B cell (primary cell): ENCODE measurements around the gene SLC29A3. TPM values are rescaled to one million over a fixed set of nuclear protein-coding genes. Genes with fewer than 3 reads are reported as not detected.

Experiments used
- ATAC-seq: fragments of 200-7000 bp; cut with Tn5 transposase; one replicate; pipeline ENCODE4 v1.10.0; 2021; ENCODE audit warnings: low read depth, mild to moderate bottlenecking, moderate number of reproducible peaks, moderate library complexity
- CTCF ChIA-PET: fragments of 350-600 bp; sonication (Branson Sonifier 250); formaldehyde crosslinking; loops from one replicate; lab custom pipeline; 2021; ENCODE audit warnings: antibody characterized with exemption, inconsistent platforms; lab: Charles Lee
- POLR2A ChIA-PET: fragments of 350-600 bp; sonication (Branson Sonifier 250); formaldehyde crosslinking; loops from one replicate; lab custom pipeline; 2021; ENCODE audit warnings: antibody characterized with exemption; lab: Charles Lee
- DNase-seq: peaks from one replicate; pipeline ENCODE4 v3.0.0; 2013
- H2AFZ ChIP-seq: 2 replicates; pipeline ENCODE4 v1.6.1; 2012; ENCODE audit warnings: mild to moderate bottlenecking, low read depth, low read length; ENCODE audit not compliant: insufficient read depth, poor library complexity, severe bottlenecking
- H3K27ac ChIP-seq, 2 donors: 1 replicate in 1 of 2; 2 replicates in 1 of 2; pipeline ENCODE4 v1.5.1; 2012 to 2013; ENCODE audit warnings: low read length in 2 of 2, mild to moderate bottlenecking in 2 of 2, moderate library complexity in 1 of 2
- H3K27me3 ChIP-seq, 4 experiments: fragments of 200-600 bp in 1 of 4; sonication (generic) in 1 of 4; replicated peaks in 1 of 4; 1 replicate in 2 of 4; 2 replicates in 2 of 4; pipeline versions ENCODE4 v1.6.1 to v1.7.0; 2013 to 2016; ENCODE audit warnings: low read length in 3 of 4, mild to moderate bottlenecking in 2 of 4, mixed read lengths in 1 of 4, moderate library complexity in 1 of 4; ENCODE audit not compliant: insufficient read depth in 4 of 4, control insufficient read depth in 3 of 4; ENCODE audit errors: control extremely low read depth in 1 of 4
- H3K36me3 ChIP-seq, 2 experiments: replicated peaks in 1 of 2; 1 replicate in 1 of 2; 2 replicates in 1 of 2; pipeline versions ENCODE4 v1.6.1 to v1.7.1; 2013; ENCODE audit warnings: low read length in 1 of 2; ENCODE audit not compliant: insufficient read depth in 2 of 2, control insufficient read depth in 1 of 2; ENCODE audit errors: control extremely low read depth in 1 of 2, extremely low read depth in 1 of 2
- H3K4me1 ChIP-seq, 2 donors: fragments of 200-600 bp in 1 of 2; sonication (generic) in 1 of 2; 1 replicate in 1 of 2; 2 replicates in 1 of 2; pipeline versions ENCODE4 v1.5.1 to v1.6.1; 2013 to 2017; ENCODE audit warnings: low read length in 2 of 2; ENCODE audit not compliant: control insufficient read depth in 2 of 2, insufficient read depth in 2 of 2
- H3K4me2 ChIP-seq: replicated peaks from 2 replicates; pipeline ENCODE3; 2012; ENCODE audit warnings: mild to moderate bottlenecking, low read depth, low read length; ENCODE audit not compliant: poor library complexity, severe bottlenecking
- H3K4me3 ChIP-seq, 5 experiments: fragments of 200-600 bp in 1 of 5; sonication (generic) in 1 of 5; 1 replicate in 3 of 5; 2 replicates in 2 of 5; pipeline versions ENCODE4 v1.5.1 to v1.7.0; 2011 to 2016; ENCODE audit warnings: low read length in 4 of 5, mild to moderate bottlenecking in 4 of 5, low read depth in 2 of 5, control low read depth in 1 of 5, moderate library complexity in 1 of 5; ENCODE audit not compliant: insufficient read depth in 1 of 5; ENCODE audit errors: control extremely low read depth in 1 of 5, extremely low read depth in 1 of 5
- H3K79me2 ChIP-seq: fragments of 200-600 bp; sonication (generic); one replicate; pipeline ENCODE4 v1.6.0; 2016; ENCODE audit warnings: low read length; ENCODE audit not compliant: control insufficient read depth, insufficient read depth
- H3K9ac ChIP-seq: fragments of 200-600 bp; sonication (generic); 2 replicates; pipeline ENCODE4 v1.6.1; 2017; ENCODE audit warnings: mild to moderate bottlenecking, low read length, moderate library complexity
- H3K9me3 ChIP-seq, 3 donors: one replicate each; pipeline versions ENCODE4 v1.6.1 to v1.7.1; 2013; ENCODE audit warnings: low read length in 2 of 3; ENCODE audit not compliant: control insufficient read depth in 2 of 3, insufficient read depth in 1 of 3; ENCODE audit errors: control extremely low read depth in 1 of 3
- H4K20me1 ChIP-seq: 2 replicates; pipeline ENCODE4 v1.6.0; 2012; ENCODE audit warnings: mild to moderate bottlenecking, low read length; ENCODE audit not compliant: insufficient read depth, control insufficient read depth, poor library complexity, severe bottlenecking
- H3K27ac Mint-ChIP-seq: one replicate; pipeline ENCODE4 v1.8.0; 2021; ENCODE audit warnings: mixed read lengths
- H3K27me3 Mint-ChIP-seq: one replicate; pipeline ENCODE4 v1.8.0; 2021; ENCODE audit warnings: mixed read lengths
- H3K4me1 Mint-ChIP-seq: one replicate; pipeline ENCODE4 v1.8.0; 2021; ENCODE audit warnings: mixed read lengths
- H3K4me3 Mint-ChIP-seq: one replicate; pipeline ENCODE4 v1.8.0; 2021; ENCODE audit warnings: mixed read lengths
- H3K9me3 Mint-ChIP-seq: one replicate; pipeline ENCODE4 v1.8.0; 2022; ENCODE audit warnings: mixed read lengths; ENCODE audit not compliant: insufficient read depth
- EZH2 ChIP-seq: IDR thresholded peaks from 2 replicates; pipeline ENCODE4 v1.6.1; 2012; ENCODE audit warnings: borderline replicate concordance, low read depth, mild to moderate bottlenecking, moderate library complexity, low read length; ENCODE audit not compliant: insufficient read depth, poor library complexity, severe bottlenecking
- WGBS: methylation state at CpG from one replicate; pipeline ENCODE4 v1.1.5; 2013; ENCODE audit warnings: missing lambda C conversion rate; ENCODE audit not compliant: insufficient coverage; 5-methylcytosine and 5-hydroxymethylcytosine counted together
- intact Hi-C: fragments of 100-400 bp; cut with micrococcal nuclease; formaldehyde crosslinking; loops from one replicate; pipeline ENCODE4 v1.10.0; 2022
- polyA plus RNA-seq: library from polyadenylated mRNA; depleted of rRNA; stranded (reverse); fragments of >200 nt; gene quantifications from 2 replicates; pipeline ENCODE4 v1.2.3, GENCODE V29; 2012
- total RNA-seq, 2 donors: library from RNA; stranded (reverse); fragments of 120-200 nt in 1 of 2; gene quantifications; 1 replicate in 1 of 2; 2 replicates in 1 of 2; pipeline versions ENCODE4 v1.2.3 to v1.2.4, GENCODE V29; 2013 to 2022
- TF ChIP-seq, protein P1 (sequence below): fragments of 200-600 bp; IDR thresholded peaks from one replicate; pipeline ENCODE4 v1.8.0; 2022; ENCODE audit warnings: antibody characterized with exemption, mild to moderate bottlenecking

Gene SLC29A3
- total and polyA plus RNA-seq, 2 donors (not counting 1 experiment from before 2014, with no cell fraction given) = 4.5 to 8.2 TPM

DNA sequence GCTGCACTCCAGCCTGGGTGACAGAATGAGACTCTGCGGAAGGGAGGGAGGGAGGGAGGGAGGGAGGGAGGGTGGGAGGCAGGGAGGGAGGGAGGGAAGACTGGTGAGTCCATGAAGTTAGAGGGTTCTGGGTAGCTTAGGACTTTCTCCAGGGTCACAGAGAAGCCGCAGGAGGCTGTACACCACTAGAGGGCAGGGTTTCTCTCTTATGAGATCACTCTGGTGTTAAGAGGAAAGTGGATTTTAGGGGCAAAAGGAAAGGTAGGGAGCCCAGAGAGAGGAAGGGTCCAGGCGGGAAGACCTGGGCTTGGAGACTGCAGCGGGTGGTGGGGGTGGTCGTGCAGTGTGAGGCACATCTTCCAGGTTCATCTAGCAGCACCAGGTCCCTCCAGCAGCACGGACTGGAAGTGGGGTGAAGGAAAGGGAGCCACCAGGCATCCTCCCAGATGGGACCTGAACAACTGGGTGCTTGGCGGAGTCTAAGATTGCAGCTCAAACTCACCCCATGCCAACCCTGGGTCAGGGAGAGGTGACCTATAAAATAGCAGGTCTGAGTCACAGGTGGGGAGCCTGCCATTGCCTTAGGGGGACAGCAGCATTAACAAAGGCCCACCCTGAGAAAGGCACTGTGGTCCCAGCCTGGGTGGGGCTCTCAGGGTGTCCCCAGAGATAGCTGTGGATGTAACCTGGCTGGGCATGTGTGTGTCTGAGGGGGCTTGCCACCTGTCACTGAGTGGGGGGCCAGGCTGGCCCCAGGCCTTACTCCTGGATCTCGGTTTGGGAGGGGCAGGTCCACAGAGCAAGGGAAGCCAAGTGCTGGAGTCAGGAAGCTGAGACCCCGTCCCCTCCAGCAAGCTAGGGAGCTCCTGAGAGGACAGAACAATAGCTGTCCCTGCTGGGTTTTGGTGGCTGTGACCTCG is 48.5 kb upstream of the SLC29A3 start:
- intact Hi-C loops = no loop called here
- ChIA-PET POLR2A (no interaction called here), CTCF (interaction anchor here (0.7 to 1.3 kb wide), 3 partner anchors 12 to 15 kb away, joined by 3 read pairs; no protein-coding TSS in a partner anchor)
- ATAC-seq = no peak
- no peak overlapping the region for H3K27ac Mint-ChIP-seq
- H3K4me1 Mint-ChIP-seq = no peaks in the 10 kb centered on the region
- DNase-seq = no peak
- Histone ChIP-seq H3K9ac (no peak overlapping the region), H3K27me3 (no peaks in the 10 kb centered on the region), H3K4me3 (no peak overlapping the region), H3K36me3 (no peaks in the 10 kb centered on the region), H3K4me1 (no peaks in the 10 kb centered on the region), H3K4me2 (no peak overlapping the region), H2AFZ (no peak overlapping the region), H3K27ac (no peak overlapping the region), H3K79me2 (no peaks in the 10 kb centered on the region), H4K20me1 (no peaks in the 10 kb centered on the region), H3K9me3 (no peaks in the 10 kb centered on the region)
- peaks cover 18% of the 10 kb centered on the region for H3K27me3 Mint-ChIP-seq
- no peak overlapping the region for H3K4me3 Mint-ChIP-seq
- 59% methylated on average over 8 of the region's 10 CpGs for WGBS
- H3K9me3 Mint-ChIP-seq = no peaks in the 10 kb centered on the region
- TF ChIP-seq, protein P1, sequence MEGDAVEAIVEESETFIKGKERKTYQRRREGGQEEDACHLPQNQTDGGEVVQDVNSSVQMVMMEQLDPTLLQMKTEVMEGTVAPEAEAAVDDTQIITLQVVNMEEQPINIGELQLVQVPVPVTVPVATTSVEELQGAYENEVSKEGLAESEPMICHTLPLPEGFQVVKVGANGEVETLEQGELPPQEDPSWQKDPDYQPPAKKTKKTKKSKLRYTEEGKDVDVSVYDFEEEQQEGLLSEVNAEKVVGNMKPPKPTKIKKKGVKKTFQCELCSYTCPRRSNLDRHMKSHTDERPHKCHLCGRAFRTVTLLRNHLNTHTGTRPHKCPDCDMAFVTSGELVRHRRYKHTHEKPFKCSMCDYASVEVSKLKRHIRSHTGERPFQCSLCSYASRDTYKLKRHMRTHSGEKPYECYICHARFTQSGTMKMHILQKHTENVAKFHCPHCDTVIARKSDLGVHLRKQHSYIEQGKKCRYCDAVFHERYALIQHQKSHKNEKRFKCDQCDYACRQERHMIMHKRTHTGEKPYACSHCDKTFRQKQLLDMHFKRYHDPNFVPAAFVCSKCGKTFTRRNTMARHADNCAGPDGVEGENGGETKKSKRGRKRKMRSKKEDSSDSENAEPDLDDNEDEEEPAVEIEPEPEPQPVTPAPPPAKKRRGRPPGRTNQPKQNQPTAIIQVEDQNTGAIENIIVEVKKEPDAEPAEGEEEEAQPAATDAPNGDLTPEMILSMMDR = peak; percentile 26
- no peak for TF ChIP-seq EZH2

DNA sequence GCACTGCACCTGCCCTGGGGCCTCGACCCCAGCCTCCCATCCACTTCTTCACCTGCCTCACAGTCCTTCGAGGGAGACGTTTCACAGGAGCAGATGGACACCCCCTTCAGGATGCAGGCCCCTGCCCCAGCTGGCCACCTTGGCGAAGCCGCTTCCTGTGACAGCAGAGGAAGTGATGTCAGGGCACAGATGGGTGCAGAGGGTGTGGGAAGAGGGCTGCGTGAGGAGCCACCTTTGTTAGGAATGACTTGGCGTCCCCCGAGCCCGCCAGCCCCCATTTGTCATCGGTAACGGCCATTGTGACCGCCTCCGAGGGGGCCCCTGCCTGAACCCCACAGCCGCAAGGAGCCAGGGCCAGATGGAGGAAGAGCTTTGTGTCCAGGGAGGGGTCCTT is 47.4 kb upstream of the SLC29A3 start:
- no peaks in the 10 kb centered on the region for H3K9me3 Mint-ChIP-seq
- Histone ChIP-seq H3K27ac (no peak overlapping the region), H3K4me3 (no peak overlapping the region), H3K4me1 (no peaks in the 10 kb centered on the region), H3K79me2 (no peaks in the 10 kb centered on the region), H3K27me3 (no peaks in the 10 kb centered on the region), H3K36me3 (no peaks in the 10 kb centered on the region), H4K20me1 (no peaks in the 10 kb centered on the region), H3K9me3 (no peaks in the 10 kb centered on the region), H3K9ac (no peak overlapping the region), H2AFZ (no peak overlapping the region), H3K4me2 (no peak overlapping the region)
- intact Hi-C loops = no loop called here
- TF ChIP-seq, protein P1 = no peak
- TF ChIP-seq EZH2 = no peak
- no peaks in the 10 kb centered on the region for H3K4me1 Mint-ChIP-seq
- no peak overlapping the region for H3K27ac Mint-ChIP-seq
- peaks cover 17% of the 10 kb centered on the region for H3K27me3 Mint-ChIP-seq
- no peak overlapping the region for H3K4me3 Mint-ChIP-seq
- POLR2A ChIA-PET = no interaction called here
- CTCF ChIA-PET = interaction anchor here (1.3 kb wide), 1 partner anchor 13 kb away, joined by 3 read pairs; no protein-coding TSS in a partner anchor
- ATAC-seq (no peak), DNase-seq (no peak)
- WGBS = 38% methylated on average over 10 of the region's 14 CpGs
